Endothelial cell of umbilical vein (primary cell): Measurements from ENCODE around the gene TMTC1. TPM values are rescaled to one million over a fixed set of nuclear protein-coding genes. Genes with fewer than 3 reads are reported as not detected.

ENCODE experiments used
- BruUV-seq: library from RNA; stranded (reverse); fragments of 400-500 nt; replicated peaks from 2 replicates; lab custom pipeline; 2021; lab: Mats Ljungman, UMichigan
- CTCF ChIA-PET: fragments of 300-600, 350-600 bp; sonication (Branson Sonifier 250); formaldehyde crosslinking; loops from one replicate; lab custom pipeline; 2021; ENCODE audit warnings: antibody characterized with exemption, inconsistent platforms; lab: Charles Lee
- POLR2A ChIA-PET: fragments of 300-600, 350-600 bp; sonication (Branson Sonifier 250); formaldehyde crosslinking; loops from one replicate; lab custom pipeline; 2021; ENCODE audit warnings: antibody characterized with exemption, inconsistent platforms; lab: Charles Lee
- DNase-seq: peaks from one replicate; pipeline ENCODE4 v3.0.0-alpha.2; 2011; ENCODE audit warnings: low read depth, low spot score
- FAIRE-seq: peaks from 2 replicates; lab custom pipeline; 2011; peaks lifted over from hg19 to GRCh38; lab: Jason Lieb, UNC
- H2AFZ ChIP-seq: 2 replicates; pipeline ENCODE4 v1.6.0; 2012; ENCODE audit warnings: low read depth, low read length, control low read depth, inconsistent platforms
- H3K27ac ChIP-seq: 2 replicates; pipeline ENCODE4 v1.5.1; 2011; ENCODE audit warnings: low read depth, mild to moderate bottlenecking, control low read depth, low read length, moderate library complexity; ENCODE audit not compliant: insufficient read depth
- H3K27me3 ChIP-seq, 2 experiments: 2 replicates each; pipeline versions ENCODE4 v1.6.0 to v1.6.1; 2011; ENCODE audit warnings: low read length in 2 of 2, mixed read lengths in 1 of 2; ENCODE audit not compliant: control insufficient read depth in 2 of 2, insufficient read depth in 2 of 2
- H3K36me3 ChIP-seq, 2 experiments: 2 replicates in 1 of 2; 3 replicates in 1 of 2; pipeline ENCODE4 v1.5.1; 2011; ENCODE audit warnings: low read length in 2 of 2, mild to moderate bottlenecking in 1 of 2, moderate library complexity in 1 of 2; ENCODE audit not compliant: control insufficient read depth in 2 of 2, insufficient read depth in 2 of 2; ENCODE audit errors: extremely low read depth in 1 of 2
- H3K4me1 ChIP-seq: 3 replicates; pipeline ENCODE4 v1.5.1; 2011; ENCODE audit warnings: mild to moderate bottlenecking, low read length; ENCODE audit not compliant: control insufficient read depth, insufficient read depth; ENCODE audit errors: extremely low read depth
- H3K4me2 ChIP-seq: 2 replicates; pipeline ENCODE4 v1.6.1; 2011; ENCODE audit warnings: low read length, control low read depth, mixed read lengths; ENCODE audit not compliant: insufficient read depth
- H3K4me3 ChIP-seq, 3 experiments: fragments of 200-600 bp in 1 of 3; sonication (generic), shearing (Covaris generic) in 1 of 3; replicated peaks in 1 of 3; 2 replicates each; pipeline ENCODE4 v1.5.1; 2011 to 2016; ENCODE audit warnings: control low read depth in 3 of 3, low read length in 3 of 3, mild to moderate bottlenecking in 2 of 3, inconsistent platforms in 1 of 3, low read depth in 1 of 3, moderate library complexity in 1 of 3; ENCODE audit not compliant: insufficient read depth in 1 of 3
- H3K79me2 ChIP-seq: 2 replicates; pipeline ENCODE4 v1.6.0; 2012; ENCODE audit warnings: low read length, inconsistent platforms; ENCODE audit not compliant: control insufficient read depth, insufficient read depth
- H3K9ac ChIP-seq: replicated peaks from 2 replicates; pipeline ENCODE3; 2011; ENCODE audit warnings: low read length, control low read depth; ENCODE audit not compliant: insufficient read depth; ENCODE audit errors: extremely low read depth
- H3K9me1 ChIP-seq: replicated peaks from 3 replicates; pipeline ENCODE4 v1.6.0; 2011; ENCODE audit warnings: mild to moderate bottlenecking, low read length; ENCODE audit not compliant: control insufficient read depth, insufficient read depth; ENCODE audit errors: extremely low read depth
- H3K9me3 ChIP-seq: replicated peaks from 2 replicates; pipeline ENCODE4 v1.5.1; 2012; ENCODE audit warnings: low read length, inconsistent platforms; ENCODE audit not compliant: control insufficient read depth, insufficient read depth
- H4K20me1 ChIP-seq: replicated peaks from 2 replicates; pipeline ENCODE3; 2011; ENCODE audit warnings: mild to moderate bottlenecking, low read length; ENCODE audit not compliant: control insufficient read depth, insufficient read depth; ENCODE audit errors: extremely low read depth
- CTCF ChIP-seq, 2 donors: IDR thresholded peaks; 1 replicate in 1 of 2; 2 replicates in 1 of 2; pipeline ENCODE4 v1.5.1; 2011; ENCODE audit warnings: low read length in 2 of 2, mild to moderate bottlenecking in 2 of 2, moderate library complexity in 2 of 2, control low read depth in 1 of 2, inconsistent platforms in 1 of 2, low read depth in 1 of 2; ENCODE audit not compliant: insufficient read depth in 1 of 2; ENCODE audit errors: extremely low read depth in 1 of 2
- EZH2 ChIP-seq: IDR thresholded peaks from 2 replicates; pipeline ENCODE4 v1.6.1; 2012; ENCODE audit warnings: borderline replicate concordance, low read depth, mild to moderate bottlenecking, moderate library complexity, low read length, inconsistent platforms; ENCODE audit not compliant: severe bottlenecking
- FOS ChIP-seq: IDR thresholded peaks from 2 replicates; pipeline ENCODE4 v1.6.1; 2011; ENCODE audit warnings: mild to moderate bottlenecking, low read length, moderate library complexity, borderline replicate concordance; ENCODE audit not compliant: insufficient read depth
- GATA2 ChIP-seq: IDR thresholded peaks from 2 replicates; pipeline ENCODE4 v1.7.0; 2011; ENCODE audit warnings: low read depth, mild to moderate bottlenecking, moderate library complexity, mixed read lengths, low read length; ENCODE audit not compliant: insufficient read length, insufficient read depth
- JUN ChIP-seq: IDR thresholded peaks from 2 replicates; pipeline ENCODE4 v1.6.1; 2011; ENCODE audit warnings: borderline replicate concordance, low read depth; ENCODE audit not compliant: insufficient read length, insufficient read depth
- MYC ChIP-seq: IDR thresholded peaks from one replicate; pipeline ENCODE4 v1.6.1; 2011; ENCODE audit warnings: mild to moderate bottlenecking, low read depth, low read length
- POLR2A ChIP-seq: IDR thresholded peaks from 2 replicates; pipeline ENCODE4 v1.6.1; 2012; ENCODE audit warnings: low read depth, mild to moderate bottlenecking, control low read depth, low read length
- POLR2AphosphoS5 ChIP-seq: IDR thresholded peaks from 2 replicates; pipeline ENCODE4 v1.6.1; 2012; ENCODE audit warnings: low read depth, mild to moderate bottlenecking, control low read depth, low read length, moderate library complexity; ENCODE audit not compliant: insufficient read depth
- dilution Hi-C: fragments of 300-500 bp; cut with MboI; formaldehyde crosslinking; loops from one replicate; pipeline ENCODE4 v1.15.0; 2019; ENCODE audit warnings: low sequenced_read_pairs; ENCODE audit not compliant: extremely low pct_ligation_motif_present
- intact Hi-C: fragments of 100-400 bp; cut with micrococcal nuclease; formaldehyde crosslinking; loops from one replicate; pipeline ENCODE4 v1.10.0; 2022
- polyA plus RNA-seq, 4 experiments: library from polyadenylated mRNA; depleted of rRNA in 3 of 4; stranded (reverse) in 3 of 4; unstranded in 1 of 4; fragments of >200 nt; gene quantifications; 2 replicates each; pipeline versions ENCODE4 v1.2.1 to v1.2.3, GENCODE V29; 2011 to 2012; ENCODE audit warnings: missing spikeins in 1 of 4
- total RNA-seq: library from RNA; stranded (reverse); gene quantifications from 2 replicates; pipeline ENCODE4 v1.2.3, GENCODE V29; 2021
- TF ChIP-seq, protein P1 (sequence below): IDR thresholded peaks from 2 replicates; pipeline ENCODE4 v1.6.1; 2011; ENCODE audit not compliant: insufficient read depth, insufficient read length

Gene TMTC1
- total and polyA plus RNA-seq, 2 donors (not counting 3 experiments of a cell fraction or from before 2014, with no cell fraction given) = 5.4 to 5.9 TPM

- H4K20me1 ChIP-seq = no peaks in the 10 kb centered on the region
- H3K9me3 ChIP-seq = no peaks in the 10 kb centered on the region
- CTCF ChIA-PET = interaction anchor here (0.9 kb wide), 1 partner anchor 28 kb away, joined by 3 read pairs; no protein-coding TSS in a partner anchor
- H3K4me2 ChIP-seq = no peak overlapping the region
- H3K9me1 ChIP-seq = no peaks in the 10 kb centered on the region
- POLR2A ChIA-PET = no interaction called here
- DNase-seq = no peak
- intact Hi-C loops = no loop called here
- TF ChIP-seq CTCF (IDR thresholded peaks at IDR 0.05; ENCODE audit: extremely low read depth in 1 of 2, insufficient read depth in 1 of 2, low read depth in 1 of 2, low read length in 2 of 2) (no peak), MYC (no peak), JUN (no peak), POLR2A (no peak), GATA2 (no peak), POLR2AphosphoS5 (no peak), FOS (no peak), EZH2 (no peak)
- TF ChIP-seq, protein P1, sequence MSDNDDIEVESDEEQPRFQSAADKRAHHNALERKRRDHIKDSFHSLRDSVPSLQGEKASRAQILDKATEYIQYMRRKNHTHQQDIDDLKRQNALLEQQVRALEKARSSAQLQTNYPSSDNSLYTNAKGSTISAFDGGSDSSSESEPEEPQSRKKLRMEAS = no peak
- H3K4me3 ChIP-seq = no peak overlapping the region
- no peaks in the 10 kb centered on the region for H3K79me2 ChIP-seq
- no peak overlapping the region for H2AFZ ChIP-seq
- BruUV-seq = no TSS peak
- FAIRE-seq = no peak
- H3K4me1 ChIP-seq = no peaks in the 10 kb centered on the region
- dilution Hi-C loops = no loop called here
- no peak overlapping the region for H3K9ac ChIP-seq
- no peaks in the 10 kb centered on the region for H3K27me3 ChIP-seq
- no peak overlapping the region for H3K27ac ChIP-seq
- no peaks in the 10 kb centered on the region for H3K36me3 ChIP-seq
Measured at GRCh38 chr12:29688914-29689313, 94.8 kb downstream of the TMTC1 start.
